ENCODE results near the gene SMAD4. TPM values are rescaled to one million over a fixed set of nuclear protein-coding genes. Genes with fewer than 3 reads are reported as not detected.

The SMAD4 gene
- 38.5 and 81.5 TPM in 2 replicates for total RNA-seq

GRCh38 chr18:51029694-51030536, at the start of gene SMAD4:
TSS of gene SMAD4 (plus strand) at chr18:51030213. CDS start at chr18:51047047, 16,834 bp downstream.

Other genes starting within 250 kb of the SMAD4 start
- 0.09 and 0.32 TPM in 2 replicates for gene MRO, start 210.2 kb upstream of the SMAD4 start, total RNA-seq
- 19.2 and 24.1 TPM in 2 replicates for gene ME2, start 151.1 kb upstream of the SMAD4 start, total RNA-seq
- gene ELAC1, start 62.2 kb upstream of the SMAD4 start, total RNA-seq = 4.5 and 5.8 TPM in 2 replicates
- gene MEX3C, start 167.5 kb downstream of the SMAD4 start, total RNA-seq = 23.8 and 24.9 TPM in 2 replicates

Data from bronchial smooth muscle cell (primary cell).